Trophoblast cell (in vitro differentiated cells and primary cell): ENCODE measurements around the gene SBSN.
"Not testable (repeated sequence)": the region's sequence is repeated elsewhere in the genome, so short reads cannot be mapped to it uniquely, and the experiment has no call there.

Source experiments
- DNase-seq, 2 donors: peaks; one replicate each; pipeline ENCODE4 v3.0.0-alpha.2; 2016
- H2AFZ ChIP-seq: 2 replicates; pipeline ENCODE4 v1.6.1; 2013; ENCODE audit warnings: low read length, moderate library complexity, mild to moderate bottlenecking; ENCODE audit not compliant: insufficient read depth, poor library complexity
- H2AK5ac ChIP-seq: 2 replicates; pipeline ENCODE4 v1.6.1; 2013; ENCODE audit warnings: mild to moderate bottlenecking, low read length
- H2BK120ac ChIP-seq: 2 replicates; pipeline ENCODE4 v1.6.1; 2013; ENCODE audit warnings: low read length, mild to moderate bottlenecking, moderate library complexity; ENCODE audit not compliant: insufficient read depth, poor library complexity
- H2BK12ac ChIP-seq: 2 replicates; pipeline ENCODE4 v1.6.1; 2013; ENCODE audit warnings: mild to moderate bottlenecking, low read length, moderate library complexity
- H2BK5ac ChIP-seq: 2 replicates; pipeline ENCODE4 v1.6.1; 2013; ENCODE audit warnings: low read length, low read depth, moderate library complexity, mild to moderate bottlenecking; ENCODE audit not compliant: poor library complexity
- H3K14ac ChIP-seq: 2 replicates; pipeline ENCODE4 v1.6.1; 2013; ENCODE audit warnings: mild to moderate bottlenecking, low read length
- H3K18ac ChIP-seq: 2 replicates; pipeline ENCODE4 v1.6.1; 2013; ENCODE audit warnings: mild to moderate bottlenecking, low read length
- H3K23ac ChIP-seq: 2 replicates; pipeline ENCODE4 v1.6.1; 2013; ENCODE audit warnings: low read length
- H3K27ac ChIP-seq: 2 replicates; pipeline ENCODE4 v1.5.1; 2013; ENCODE audit warnings: low read depth, mild to moderate bottlenecking, inconsistent platforms, low read length, moderate library complexity
- H3K27me3 ChIP-seq: 2 replicates; pipeline ENCODE4 v1.6.1; 2013; ENCODE audit warnings: inconsistent platforms, mild to moderate bottlenecking, low read length, moderate library complexity; ENCODE audit not compliant: insufficient read depth
- H3K36me3 ChIP-seq, 2 experiments: 1 replicate in 1 of 2; 2 replicates in 1 of 2; pipeline ENCODE4 v1.6.1; 2013; ENCODE audit warnings: low read length in 2 of 2, mild to moderate bottlenecking in 2 of 2, moderate library complexity in 1 of 2; ENCODE audit not compliant: insufficient read depth in 2 of 2, control insufficient read depth in 1 of 2
- H3K4ac ChIP-seq: 2 replicates; pipeline ENCODE4 v1.6.1; 2013; ENCODE audit warnings: low read depth, mild to moderate bottlenecking, low read length, moderate library complexity
- H3K4me1 ChIP-seq, 2 experiments: 1 replicate in 1 of 2; 2 replicates in 1 of 2; pipeline ENCODE4 v1.6.1; 2013; ENCODE audit warnings: low read length in 2 of 2, mild to moderate bottlenecking in 2 of 2, moderate library complexity in 1 of 2; ENCODE audit not compliant: insufficient read depth in 2 of 2, control insufficient read depth in 1 of 2
- H3K4me2 ChIP-seq: 2 replicates; pipeline ENCODE4 v1.6.1; 2013; ENCODE audit warnings: inconsistent platforms, mild to moderate bottlenecking, low read length, moderate library complexity
- H3K4me3 ChIP-seq: 2 replicates; pipeline ENCODE4 v1.5.1; 2013; ENCODE audit warnings: mild to moderate bottlenecking, low read depth, low read length, inconsistent platforms
- H3K79me1 ChIP-seq: one replicate; pipeline ENCODE4 v1.6.1; 2013; ENCODE audit warnings: low read length
- H3K79me2 ChIP-seq: 2 replicates; pipeline ENCODE4 v1.6.1; 2013; ENCODE audit warnings: low read length, mild to moderate bottlenecking; ENCODE audit not compliant: control insufficient read depth, insufficient read depth, poor library complexity
- H3K9ac ChIP-seq: 2 replicates; pipeline ENCODE4 v1.6.1; 2013; ENCODE audit warnings: mild to moderate bottlenecking, low read length
- H3K9me3 ChIP-seq: 2 replicates; pipeline ENCODE4 v1.6.1; 2013; ENCODE audit warnings: low read depth, mild to moderate bottlenecking, control low read depth, inconsistent platforms, low read length; ENCODE audit not compliant: insufficient read depth
- H4K12ac ChIP-seq: 2 replicates; pipeline ENCODE4 v1.6.1; 2013; ENCODE audit warnings: low read depth, mild to moderate bottlenecking, low read length, moderate library complexity
- H4K8ac ChIP-seq: 2 replicates; pipeline ENCODE4 v1.6.1; 2013; ENCODE audit warnings: low read depth, mild to moderate bottlenecking, low read length, moderate library complexity
- H4K91ac ChIP-seq: one replicate; pipeline ENCODE4 v1.6.1; 2013; ENCODE audit warnings: low read depth, mild to moderate bottlenecking, low read length, moderate library complexity
- WGBS: extraction: QIAGEN DNeasy Blood & Tissue Kit; methylation state at CpG from one replicate; pipeline ENCODE4 v1.1.7; 2013; ENCODE audit warnings: missing lambda C conversion rate; ENCODE audit not compliant: insufficient read length, insufficient coverage; ENCODE audit errors: extremely low coverage; 5-methylcytosine and 5-hydroxymethylcytosine counted together

Gene SBSN

GRCh38 chr19:35476149-35476548 lies 52.0 kb downstream of the SBSN start:
- no peaks in the 10 kb centered on the region for H3K27me3 ChIP-seq
- peaks cover 0 to 5% of the 10 kb centered on the region in 2 experiments for H3K4me1 ChIP-seq

GRCh38 chr19:35474594-35474993 lies 53.5 kb downstream of the SBSN start:
- not testable (repeated sequence) for H3K18ac ChIP-seq, H3K4ac ChIP-seq, H3K9me3 ChIP-seq, H3K4me1 ChIP-seq, H4K91ac ChIP-seq, H3K36me3 ChIP-seq, H2BK12ac ChIP-seq, H4K8ac ChIP-seq, H2BK120ac ChIP-seq, H3K14ac ChIP-seq, H3K9ac ChIP-seq, H3K79me1 ChIP-seq, H3K23ac ChIP-seq, H2BK5ac ChIP-seq, H3K27ac ChIP-seq, H2AK5ac ChIP-seq, H3K4me3 ChIP-seq, H4K12ac ChIP-seq, DNase-seq, H3K79me2 ChIP-seq, H2AFZ ChIP-seq, H3K27me3 ChIP-seq, H3K4me2 ChIP-seq
- no CpG with 5 or more reads among the region's 7 CpGs for WGBS

More at GRCh38 chr19:35476149-35476548, 52.0 kb downstream of the SBSN start:
- Histone ChIP-seq H2AFZ (no peak overlapping the region), H3K79me1 (no peaks in the 10 kb centered on the region), H3K79me2 (no peaks in the 10 kb centered on the region), H4K91ac (no peak overlapping the region), H3K9ac (no peak overlapping the region), H3K14ac (no peak overlapping the region), H3K18ac (no peak overlapping the region), H4K12ac (no peak overlapping the region), H3K27ac (no peak overlapping the region), H3K36me3 (no peaks in the 10 kb centered on the region), H2BK12ac (no peak overlapping the region), H2BK120ac (no peak overlapping the region), H2AK5ac (no peak overlapping the region), H3K4me3 (no peak overlapping the region), H2BK5ac (no peak overlapping the region), H3K4ac (no peak overlapping the region), H3K23ac (no peak overlapping the region), H3K4me2 (no peak overlapping the region), H4K8ac (no peak overlapping the region), H3K9me3 (no peaks in the 10 kb centered on the region)
- no peak for DNase-seq
- WGBS: 100% methylated on average over 1 of the region's 4 CpGs

- H3K4ac ChIP-seq: no peak overlapping the region
- no peak overlapping the region for H2BK5ac ChIP-seq
- H3K4me3 ChIP-seq: no peak overlapping the region
- no peak overlapping the region for H3K27ac ChIP-seq
- H3K23ac ChIP-seq: no peak overlapping the region
- no peak overlapping the region for H3K4me2 ChIP-seq
- H3K79me1 ChIP-seq: no peaks in the 10 kb centered on the region
- H2BK12ac ChIP-seq: no peak overlapping the region
- no CpG with 5 or more reads among the region's 14 CpGs for WGBS
- H3K79me2 ChIP-seq: no peaks in the 10 kb centered on the region
- no peak overlapping the region for H4K12ac ChIP-seq
- no peaks in the 10 kb centered on the region for H3K36me3 ChIP-seq
- H3K18ac ChIP-seq: no peak overlapping the region
- H3K9me3 ChIP-seq: no peaks in the 10 kb centered on the region
- H3K9ac ChIP-seq: no peak overlapping the region
- H2BK120ac ChIP-seq: no peak overlapping the region
- no peak for DNase-seq
- no peaks in the 10 kb centered on the region for H3K27me3 ChIP-seq
- peaks cover 0 to 3% of the 10 kb centered on the region in 2 experiments for H3K4me1 ChIP-seq
- no peak overlapping the region for H4K8ac ChIP-seq
- no peak overlapping the region for H2AFZ ChIP-seq
- H2AK5ac ChIP-seq: no peak overlapping the region
- H3K14ac ChIP-seq: no peak overlapping the region
- no peak overlapping the region for H4K91ac ChIP-seq
Observed at GRCh38 chr19:35474104-35474503, 54.0 kb downstream of the SBSN start.
